ENCODE data around the gene ARVCF.

DNA sequence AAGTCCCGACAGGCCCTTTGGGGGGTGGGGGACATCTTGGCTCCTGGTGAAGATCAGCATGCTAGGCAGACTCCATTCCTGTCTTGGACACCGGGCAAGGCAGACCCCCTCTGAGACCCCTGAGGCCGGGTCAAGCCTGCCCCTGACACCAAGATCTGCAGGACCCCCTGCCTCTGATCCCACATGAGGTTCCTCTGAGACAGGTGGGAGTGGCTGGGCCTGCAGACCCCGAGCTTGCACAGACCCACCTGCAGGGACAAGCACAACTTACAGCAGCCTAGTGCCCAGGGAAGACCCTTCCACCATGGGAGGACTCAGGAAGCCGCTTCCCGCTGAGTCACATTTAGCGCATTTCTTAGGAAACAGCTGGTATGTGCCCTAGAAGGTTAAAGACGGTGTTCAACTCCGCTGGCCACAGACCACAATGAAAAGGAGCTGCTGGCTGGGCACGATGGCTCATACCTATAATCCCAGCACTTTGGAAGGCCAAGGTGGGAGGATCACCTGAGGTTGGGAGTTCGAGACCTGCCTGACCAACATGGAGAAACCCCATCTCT lies 15.5 kb downstream of the ARVCF start:
- no peak for TF ChIP-seq RNF2 (IDR thresholded peaks at IDR 0.05; ENCODE audit: borderline replicate concordance, low read depth, low read length, missing control alignments, poor library complexity, severe bottlenecking)
- TF ChIP-seq POLR2A (IDR thresholded peaks at IDR 0.05; ENCODE audit: control extremely low read depth in 1 of 2, low read depth in 2 of 2, low read length in 2 of 2), result no peak
- TF ChIP-seq EZH2 (IDR thresholded peaks at IDR 0.05; ENCODE audit: low read depth, low read length, severe bottlenecking), result no peak
- no peak for TF ChIP-seq CHD1 (IDR thresholded peaks at IDR 0.05; ENCODE audit: low read depth, low read length)
- TF ChIP-seq, protein P1, sequence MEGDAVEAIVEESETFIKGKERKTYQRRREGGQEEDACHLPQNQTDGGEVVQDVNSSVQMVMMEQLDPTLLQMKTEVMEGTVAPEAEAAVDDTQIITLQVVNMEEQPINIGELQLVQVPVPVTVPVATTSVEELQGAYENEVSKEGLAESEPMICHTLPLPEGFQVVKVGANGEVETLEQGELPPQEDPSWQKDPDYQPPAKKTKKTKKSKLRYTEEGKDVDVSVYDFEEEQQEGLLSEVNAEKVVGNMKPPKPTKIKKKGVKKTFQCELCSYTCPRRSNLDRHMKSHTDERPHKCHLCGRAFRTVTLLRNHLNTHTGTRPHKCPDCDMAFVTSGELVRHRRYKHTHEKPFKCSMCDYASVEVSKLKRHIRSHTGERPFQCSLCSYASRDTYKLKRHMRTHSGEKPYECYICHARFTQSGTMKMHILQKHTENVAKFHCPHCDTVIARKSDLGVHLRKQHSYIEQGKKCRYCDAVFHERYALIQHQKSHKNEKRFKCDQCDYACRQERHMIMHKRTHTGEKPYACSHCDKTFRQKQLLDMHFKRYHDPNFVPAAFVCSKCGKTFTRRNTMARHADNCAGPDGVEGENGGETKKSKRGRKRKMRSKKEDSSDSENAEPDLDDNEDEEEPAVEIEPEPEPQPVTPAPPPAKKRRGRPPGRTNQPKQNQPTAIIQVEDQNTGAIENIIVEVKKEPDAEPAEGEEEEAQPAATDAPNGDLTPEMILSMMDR (IDR thresholded peaks at IDR 0.05; ENCODE audit: control extremely low read depth in 1 of 3, insufficient read depth in 1 of 3, low read depth in 1 of 3, low read length in 3 of 3), result no peak
- TF ChIP-seq RAD21 (IDR thresholded peaks at IDR 0.05 in 1 of 2, conservative IDR thresholded peaks at IDR 0.05 in 1 of 2; ENCODE audit: low read depth in 2 of 2, low read length in 2 of 2), result no peak
- TF ChIP-seq HDAC6 (IDR thresholded peaks at IDR 0.05; ENCODE audit: low read depth, low read length), result no peak
- TF ChIP-seq RFX5 (IDR thresholded peaks at IDR 0.05; ENCODE audit: borderline replicate concordance, low read depth, low read length), result no peak
- no peak for TF ChIP-seq SP1 (IDR thresholded peaks at IDR 0.05; ENCODE audit: low read depth, low read length)
- no peak for TF ChIP-seq TAF1 (IDR thresholded peaks at IDR 0.05; ENCODE audit: low read depth, low read length)
- TF ChIP-seq POLR2AphosphoS5 (IDR thresholded peaks at IDR 0.05; ENCODE audit: low read depth, low read length), result no peak
- TF ChIP-seq SUZ12 (IDR thresholded peaks at IDR 0.05; ENCODE audit: low read length), result no peak
- no peak for TF ChIP-seq SP2 (IDR thresholded peaks at IDR 0.05; ENCODE audit: low read length)
- TF ChIP-seq BCL11A (IDR thresholded peaks at IDR 0.05; ENCODE audit: low read depth in 2 of 2, low read length in 2 of 2), result no peak
